ENCODE results near the gene EIF4G3.

- TF ChIP-seq POLR2AphosphoS5 (IDR thresholded peaks at IDR 0.05) (peak; percentile 4 to 39 (median 18)), POLR2A (IDR thresholded peaks at IDR 0.05) (no peak)
- TF ChIP-seq, protein P1, sequence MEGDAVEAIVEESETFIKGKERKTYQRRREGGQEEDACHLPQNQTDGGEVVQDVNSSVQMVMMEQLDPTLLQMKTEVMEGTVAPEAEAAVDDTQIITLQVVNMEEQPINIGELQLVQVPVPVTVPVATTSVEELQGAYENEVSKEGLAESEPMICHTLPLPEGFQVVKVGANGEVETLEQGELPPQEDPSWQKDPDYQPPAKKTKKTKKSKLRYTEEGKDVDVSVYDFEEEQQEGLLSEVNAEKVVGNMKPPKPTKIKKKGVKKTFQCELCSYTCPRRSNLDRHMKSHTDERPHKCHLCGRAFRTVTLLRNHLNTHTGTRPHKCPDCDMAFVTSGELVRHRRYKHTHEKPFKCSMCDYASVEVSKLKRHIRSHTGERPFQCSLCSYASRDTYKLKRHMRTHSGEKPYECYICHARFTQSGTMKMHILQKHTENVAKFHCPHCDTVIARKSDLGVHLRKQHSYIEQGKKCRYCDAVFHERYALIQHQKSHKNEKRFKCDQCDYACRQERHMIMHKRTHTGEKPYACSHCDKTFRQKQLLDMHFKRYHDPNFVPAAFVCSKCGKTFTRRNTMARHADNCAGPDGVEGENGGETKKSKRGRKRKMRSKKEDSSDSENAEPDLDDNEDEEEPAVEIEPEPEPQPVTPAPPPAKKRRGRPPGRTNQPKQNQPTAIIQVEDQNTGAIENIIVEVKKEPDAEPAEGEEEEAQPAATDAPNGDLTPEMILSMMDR (IDR thresholded peaks at IDR 0.05 in 8 of 11, conservative IDR thresholded peaks at IDR 0.05 in 3 of 11) = no peak
These were observed 43.0 kb upstream of the EIF4G3 start for GRCh38 chr1:21219674-21220073.

Data from spleen (tissue), 7 donors.